Gastroesophageal sphincter (tissue), 4 donors: ENCODE results near the gene BCAS4. TPM values are rescaled to one million over a fixed set of nuclear protein-coding genes. Genes with fewer than 3 reads are reported as not detected.

Source experiments
- ATAC-seq: fragments of 150-250 bp; one replicate; pipeline ENCODE4 v1.9.1; 2016; ENCODE audit warnings: mild to moderate bottlenecking, moderate library complexity
- H3K27ac ChIP-seq, 4 donors: fragments of 200-600 bp; sonication (generic) in 3 of 4; 1 replicate in 3 of 4; 2 replicates in 1 of 4; pipeline ENCODE4 v1.5.1; 2016 to 2019
- H3K27me3 ChIP-seq: fragments of 200-600 bp; sonication (generic); one replicate; pipeline ENCODE4 v1.5.1; 2019
- H3K36me3 ChIP-seq, 2 donors: fragments of 200-600 bp; sonication (generic); one replicate each; pipeline ENCODE4 v1.5.1; 2019; ENCODE audit warnings: control low read depth in 1 of 2
- H3K4me1 ChIP-seq, 3 donors: fragments of 200-600 bp; sonication (generic); 1 replicate in 2 of 3; 2 replicates in 1 of 3; pipeline ENCODE4 v1.5.1; 2016 to 2019; ENCODE audit warnings: control low read depth in 2 of 3
- H3K4me3 ChIP-seq, 2 donors: fragments of 200-600 bp; sonication (generic); one replicate each; pipeline ENCODE4 v1.5.1; 2019; ENCODE audit warnings: mild to moderate bottlenecking in 1 of 2, moderate library complexity in 1 of 2
- H3K9me3 ChIP-seq, 3 donors: fragments of 200-600 bp; sonication (generic); one replicate each; pipeline ENCODE4 v1.5.1; 2017 to 2019; ENCODE audit warnings: control low read depth in 2 of 3
- EP300 ChIP-seq: sonication (generic); formaldehyde crosslinking; IDR thresholded peaks from one replicate; pipeline ENCODE4 v1.6.1; 2017; ENCODE audit warnings: antibody characterized with exemption, mild to moderate bottlenecking
- POLR2A ChIP-seq, 2 donors: fragments of 450-650 bp; IDR thresholded peaks; one replicate each; pipeline ENCODE4 v1.6.1; 2017; ENCODE audit warnings: antibody characterized with exemption in 2 of 2, mild to moderate bottlenecking in 2 of 2, moderate library complexity in 1 of 2
- POLR2AphosphoS5 ChIP-seq: sonication (generic); formaldehyde crosslinking; IDR thresholded peaks from one replicate; pipeline ENCODE4 v1.6.1; 2017; ENCODE audit warnings: antibody characterized with exemption
- WGBS, 2 donors: methylation state at CpG; one replicate each; pipeline ENCODE4 v1.1.5; 2018; ENCODE audit warnings: low coverage in 1 of 2; 5-methylcytosine and 5-hydroxymethylcytosine counted together
- total RNA-seq, 4 donors: library from RNA; depleted of rRNA; stranded (reverse); fragments of >200 nt; gene quantifications; one replicate each; pipeline ENCODE4 v1.1.0, GENCODE V29; 2016
- TF ChIP-seq, protein P1 (sequence below), 4 experiments: fragments of 200-600 bp in 2 of 4; fragments of 450-650 bp in 2 of 4; sonication (generic) in 1 of 4; IDR thresholded peaks; one replicate each; pipeline ENCODE4 v1.5.1; 2017 to 2019; ENCODE audit warnings: antibody characterized with exemption in 4 of 4, mild to moderate bottlenecking in 2 of 4, moderate library complexity in 2 of 4

The BCAS4 gene
- total RNA-seq, 4 donors from 2014 or later: 4.4 to 18.7 (median 4.7) TPM

DNA sequence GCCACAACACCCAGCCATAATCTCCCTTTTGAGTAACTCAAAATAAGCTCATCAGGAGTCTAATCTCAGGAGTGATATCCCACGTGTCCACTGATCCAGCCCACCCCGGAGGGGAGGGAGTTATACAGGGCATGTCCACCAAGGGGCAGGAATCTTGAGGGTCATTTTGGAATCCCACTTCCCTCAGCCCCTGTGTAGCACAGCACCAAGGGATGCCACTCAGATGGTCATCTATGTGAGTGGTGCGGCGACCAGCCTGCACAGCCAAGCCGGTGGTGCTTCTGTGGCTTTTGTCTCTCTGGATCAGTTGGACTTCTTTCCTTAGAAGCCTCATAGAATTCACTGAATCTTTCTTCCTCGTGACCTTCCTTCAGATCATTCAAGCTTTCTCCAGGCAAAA, 11.0 kb upstream of the BCAS4 start:
- Histone ChIP-seq H3K4me3 (no peak overlapping the region), H3K27ac (no peak overlapping the region), H3K4me1 (peaks cover 0 to 6% (median 0%) of the 10 kb centered on the region in 3 donors), H3K36me3 (no peaks in the 10 kb centered on the region), H3K9me3 (no peaks in the 10 kb centered on the region), H3K27me3 (peaks cover 12% of the 10 kb centered on the region)
- TF ChIP-seq POLR2A (IDR thresholded peaks at IDR 0.05): no peak
- TF ChIP-seq, protein P1, sequence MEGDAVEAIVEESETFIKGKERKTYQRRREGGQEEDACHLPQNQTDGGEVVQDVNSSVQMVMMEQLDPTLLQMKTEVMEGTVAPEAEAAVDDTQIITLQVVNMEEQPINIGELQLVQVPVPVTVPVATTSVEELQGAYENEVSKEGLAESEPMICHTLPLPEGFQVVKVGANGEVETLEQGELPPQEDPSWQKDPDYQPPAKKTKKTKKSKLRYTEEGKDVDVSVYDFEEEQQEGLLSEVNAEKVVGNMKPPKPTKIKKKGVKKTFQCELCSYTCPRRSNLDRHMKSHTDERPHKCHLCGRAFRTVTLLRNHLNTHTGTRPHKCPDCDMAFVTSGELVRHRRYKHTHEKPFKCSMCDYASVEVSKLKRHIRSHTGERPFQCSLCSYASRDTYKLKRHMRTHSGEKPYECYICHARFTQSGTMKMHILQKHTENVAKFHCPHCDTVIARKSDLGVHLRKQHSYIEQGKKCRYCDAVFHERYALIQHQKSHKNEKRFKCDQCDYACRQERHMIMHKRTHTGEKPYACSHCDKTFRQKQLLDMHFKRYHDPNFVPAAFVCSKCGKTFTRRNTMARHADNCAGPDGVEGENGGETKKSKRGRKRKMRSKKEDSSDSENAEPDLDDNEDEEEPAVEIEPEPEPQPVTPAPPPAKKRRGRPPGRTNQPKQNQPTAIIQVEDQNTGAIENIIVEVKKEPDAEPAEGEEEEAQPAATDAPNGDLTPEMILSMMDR (IDR thresholded peaks at IDR 0.05): no peak
- TF ChIP-seq EP300: no peak
- TF ChIP-seq POLR2AphosphoS5: no peak
- 80 to 98% methylated on average over 1 to 4 of the region's 6 CpGs for WGBS, 2 donors
- no peak for ATAC-seq

DNA sequence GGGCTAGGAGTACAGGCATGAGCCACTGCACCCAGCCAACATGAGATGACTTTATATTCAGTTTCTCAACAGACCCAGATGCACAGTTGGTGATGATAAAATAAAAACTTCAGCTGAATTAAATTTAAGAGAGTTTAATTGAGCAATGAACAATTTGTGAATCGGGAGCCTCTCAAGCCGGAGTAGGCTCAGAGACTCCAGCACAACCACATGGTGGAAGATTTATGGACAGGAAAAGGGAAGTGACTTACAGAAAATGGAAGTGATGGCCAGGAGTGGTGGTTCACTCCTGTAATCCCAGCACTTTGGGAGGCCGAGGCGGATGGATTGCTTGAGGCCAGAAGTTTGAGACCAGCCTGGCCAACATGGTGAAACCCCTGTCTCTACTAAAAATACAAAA, 10.4 kb upstream of the BCAS4 start:
- Histone ChIP-seq H3K9me3 (no peaks in the 10 kb centered on the region), H3K4me1 (peaks cover 0 to 6% (median 0%) of the 10 kb centered on the region in 3 donors), H3K27me3 (peaks cover 9% of the 10 kb centered on the region), H3K36me3 (no peaks in the 10 kb centered on the region), H3K27ac (no peak overlapping the region), H3K4me3 (no peak overlapping the region)
- ATAC-seq: no peak
- WGBS, 2 donors: 78 to 80% methylated on average over 4 of the region's 4 CpGs
- TF ChIP-seq, protein P1 (IDR thresholded peaks at IDR 0.05): no peak
- no peak for TF ChIP-seq POLR2AphosphoS5
- TF ChIP-seq POLR2A (IDR thresholded peaks at IDR 0.05): no peak
- TF ChIP-seq EP300: no peak

DNA sequence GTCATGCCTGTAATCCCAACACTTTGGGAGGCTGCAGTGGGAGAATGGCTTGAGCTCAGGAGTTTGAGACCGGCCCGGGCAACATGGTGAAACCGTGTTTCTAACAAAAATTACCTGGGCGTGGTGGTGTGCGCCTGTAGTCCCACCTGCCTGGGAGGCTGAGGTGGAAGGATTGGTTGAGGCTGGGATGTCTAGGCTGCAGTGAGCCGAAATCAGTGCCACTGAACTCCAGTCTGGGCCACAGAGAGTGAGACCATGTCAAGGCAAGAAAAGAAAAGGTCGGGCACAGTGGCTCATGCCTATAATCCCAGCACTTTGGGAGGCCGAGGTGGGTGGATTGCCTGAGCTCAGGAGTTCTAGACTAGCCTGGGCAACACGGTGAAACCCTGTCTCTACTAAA, 8.2 kb upstream of the BCAS4 start:
- no peak overlapping the region for H3K27ac ChIP-seq
- H3K27me3 ChIP-seq: no peaks in the 10 kb centered on the region
- peaks cover 0 to 24% (median 5%) of the 10 kb centered on the region in 3 donors for H3K4me1 ChIP-seq
- WGBS, 2 donors: 90 to 98% methylated on average over 6 to 9 of the region's 9 CpGs
- TF ChIP-seq EP300: no peak
- no peak for TF ChIP-seq POLR2AphosphoS5
- no peak for TF ChIP-seq POLR2A (IDR thresholded peaks at IDR 0.05)
- TF ChIP-seq, protein P1 (IDR thresholded peaks at IDR 0.05): no peak
- H3K4me3 ChIP-seq: no peak overlapping the region
- H3K9me3 ChIP-seq: no peaks in the 10 kb centered on the region
- ATAC-seq: no peak
- no peaks in the 10 kb centered on the region for H3K36me3 ChIP-seq

DNA sequence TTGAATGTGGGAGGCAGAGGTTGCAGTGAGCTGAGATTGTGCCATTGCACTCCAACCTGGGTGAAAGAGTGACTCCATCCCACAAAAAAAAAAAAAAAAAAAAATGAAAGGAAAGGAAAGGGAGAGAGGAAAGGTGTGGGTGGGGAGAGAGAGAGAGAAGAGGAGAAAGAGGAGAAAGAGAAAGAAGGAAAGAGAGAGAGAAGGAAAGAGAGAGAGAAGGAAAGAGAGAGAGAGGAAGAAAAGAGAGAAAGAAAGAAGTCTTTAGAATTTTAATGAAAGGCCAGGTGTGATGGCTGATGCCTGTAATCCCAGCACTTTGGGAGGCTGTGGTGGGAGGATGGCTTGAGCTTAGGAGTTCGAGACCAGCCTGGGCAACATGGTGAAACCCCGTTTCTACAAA, 7.7 kb upstream of the BCAS4 start:
- H3K27ac ChIP-seq: no peak overlapping the region
- H3K9me3 ChIP-seq: no peaks in the 10 kb centered on the region
- H3K27me3 ChIP-seq: no peaks in the 10 kb centered on the region
- H3K4me1 ChIP-seq: peaks cover 0 to 24% (median 5%) of the 10 kb centered on the region in 3 donors
- no peak overlapping the region for H3K4me3 ChIP-seq
- TF ChIP-seq POLR2A (IDR thresholded peaks at IDR 0.05): no peak
- no peak for TF ChIP-seq POLR2AphosphoS5
- TF ChIP-seq, protein P1 (IDR thresholded peaks at IDR 0.05): no peak
- TF ChIP-seq EP300: no peak
- ATAC-seq: no peak
- WGBS, 2 donors: 74% methylated on average over 2 of the region's 2 CpGs; no CpG with 5 or more reads in 1 of the 2 donors
- H3K36me3 ChIP-seq: no peaks in the 10 kb centered on the region
